HG03095 (cell line): ENCODE data around the gene CYP2E1.
"Not testable (repeated sequence)": the region's sequence is repeated elsewhere in the genome, so short reads cannot be mapped to it uniquely, and the experiment has no call there.

Experiments
- ATAC-seq: cut with Tn5 transposase; IDR thresholded peaks from one replicate; pipeline ENCODE4 v1.9.1; 2021; ENCODE audit warnings: moderate library complexity; ENCODE audit not compliant: unreplicated experiment

CYP2E1 gene

GRCh38 chr10:133526957-133527588 is at the start of gene CYP2E1:
Gene CYP2E1 (plus strand): TSS chr10:133527363. CDS start chr10:133527396, 33 bp downstream.
- ATAC-seq: no peak

GRCh38 chr10:133481086-133481643 is 46.0 kb upstream of the CYP2E1 start:
- ATAC-seq: no peak

- ATAC-seq: no peak
Measured at GRCh38 chr10:133481657-133482056, 45.5 kb upstream of the CYP2E1 start.

GRCh38 chr10:133484818-133485217 is 42.3 kb upstream of the CYP2E1 start:
- ATAC-seq: no peak

- ATAC-seq: no peak
Measured at GRCh38 chr10:133487085-133487484, 40.1 kb upstream of the CYP2E1 start.

GRCh38 chr10:133488354-133488753 is 38.8 kb upstream of the CYP2E1 start:
- no peak for ATAC-seq

- ATAC-seq: peak; percentile 72
Measured at GRCh38 chr10:133489816-133490588, 37.2 kb upstream of the CYP2E1 start.

- not testable (repeated sequence) for ATAC-seq
Measured at GRCh38 chr10:133493562-133493961, 33.6 kb upstream of the CYP2E1 start.

- ATAC-seq: not testable (repeated sequence)
Measured at GRCh38 chr10:133497363-133497762, 29.8 kb upstream of the CYP2E1 start.

GRCh38 chr10:133499176-133499575 is 28.0 kb upstream of the CYP2E1 start:
- not testable (repeated sequence) for ATAC-seq

GRCh38 chr10:133500897-133501296 is 26.3 kb upstream of the CYP2E1 start:
- not testable (repeated sequence) for ATAC-seq

- ATAC-seq: no peak
Measured at GRCh38 chr10:133509700-133510099, 17.5 kb upstream of the CYP2E1 start.

GRCh38 chr10:133511408-133511807 is 15.8 kb upstream of the CYP2E1 start:
- ATAC-seq: no peak

- ATAC-seq: no peak
Measured at GRCh38 chr10:133511907-133512528, 15.1 kb upstream of the CYP2E1 start.

GRCh38 chr10:133515471-133515870 is 11.7 kb upstream of the CYP2E1 start:
- no peak for ATAC-seq

- no peak for ATAC-seq
Measured at GRCh38 chr10:133516057-133516456, 11.1 kb upstream of the CYP2E1 start.

GRCh38 chr10:133518517-133518916 is 8.6 kb upstream of the CYP2E1 start:
- ATAC-seq: not testable (repeated sequence)

GRCh38 chr10:133520193-133520738 is 6.9 kb upstream of the CYP2E1 start:
- ATAC-seq: peak; percentile 97

- ATAC-seq: no peak
Measured at GRCh38 chr10:133523631-133524203, 3.4 kb upstream of the CYP2E1 start.

- no peak for ATAC-seq
Measured at GRCh38 chr10:133525444-133525843, 1.7 kb upstream of the CYP2E1 start.

GRCh38 chr10:133527771-133528271 is 658 bp downstream of the CYP2E1 start:
- no peak for ATAC-seq
